Activated CD8-positive, alpha-beta memory T cell treated with anti-CD3 and anti-CD28 coated beads, Interleukin-2, amount 50 U/mL, for 1 hour (primary cell): Measurements from ENCODE around the gene SCYGR1.
"Not testable (repeated sequence)": the region's sequence is repeated elsewhere in the genome, so short reads cannot be mapped to it uniquely, and the experiment has no call there.

ENCODE experiments used
- DNase-seq: peaks from one replicate; pipeline ENCODE4 v3.0.0-alpha.2; 2020; ENCODE audit errors: extremely low read depth

The SCYGR1 gene

GRCh38 chr2:227402959-227403358, 15.2 kb upstream of the SCYGR1 start:
- no peak for DNase-seq

DNA sequence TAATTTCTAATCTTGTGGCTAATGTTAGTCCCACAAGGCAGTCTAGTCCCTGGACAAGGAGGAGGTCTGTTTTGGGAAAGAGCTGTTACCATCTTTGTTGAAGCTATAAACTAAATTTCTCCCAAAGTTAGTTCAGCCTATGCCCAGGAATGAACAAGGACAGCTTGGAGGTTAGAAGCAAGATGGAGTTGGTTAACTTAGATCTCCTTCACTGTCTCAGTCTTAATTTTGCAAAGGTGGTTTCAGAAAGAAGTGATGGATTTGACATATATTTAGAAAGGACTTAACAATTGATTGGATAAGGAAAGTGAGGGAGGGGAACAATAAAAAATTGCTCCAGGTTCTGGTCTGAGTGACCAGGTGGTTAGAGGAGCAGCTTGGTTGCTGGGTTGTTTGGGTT, 14.6 kb upstream of the SCYGR1 start:
- no peak for DNase-seq

DNA sequence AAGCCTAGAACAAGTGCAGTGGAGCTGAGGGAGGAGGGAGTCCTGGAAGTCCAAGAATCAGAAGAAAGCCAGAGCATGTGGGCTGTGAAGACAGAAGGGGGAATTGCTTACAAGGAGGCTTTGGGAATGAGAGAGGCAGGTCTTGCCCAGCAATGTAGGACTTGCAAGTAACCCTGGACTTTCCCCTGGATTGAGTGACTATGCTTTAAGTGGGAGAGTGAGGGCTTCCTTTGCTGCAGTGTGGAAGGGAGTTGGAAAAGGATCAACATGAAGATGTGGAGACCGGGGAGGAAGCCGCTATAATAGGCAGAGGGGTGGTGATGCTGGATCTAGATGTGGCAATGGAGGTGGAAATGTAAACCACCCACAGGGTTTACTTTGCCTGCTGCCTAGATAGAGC, 13.8 kb upstream of the SCYGR1 start:
- DNase-seq: no peak

DNA sequence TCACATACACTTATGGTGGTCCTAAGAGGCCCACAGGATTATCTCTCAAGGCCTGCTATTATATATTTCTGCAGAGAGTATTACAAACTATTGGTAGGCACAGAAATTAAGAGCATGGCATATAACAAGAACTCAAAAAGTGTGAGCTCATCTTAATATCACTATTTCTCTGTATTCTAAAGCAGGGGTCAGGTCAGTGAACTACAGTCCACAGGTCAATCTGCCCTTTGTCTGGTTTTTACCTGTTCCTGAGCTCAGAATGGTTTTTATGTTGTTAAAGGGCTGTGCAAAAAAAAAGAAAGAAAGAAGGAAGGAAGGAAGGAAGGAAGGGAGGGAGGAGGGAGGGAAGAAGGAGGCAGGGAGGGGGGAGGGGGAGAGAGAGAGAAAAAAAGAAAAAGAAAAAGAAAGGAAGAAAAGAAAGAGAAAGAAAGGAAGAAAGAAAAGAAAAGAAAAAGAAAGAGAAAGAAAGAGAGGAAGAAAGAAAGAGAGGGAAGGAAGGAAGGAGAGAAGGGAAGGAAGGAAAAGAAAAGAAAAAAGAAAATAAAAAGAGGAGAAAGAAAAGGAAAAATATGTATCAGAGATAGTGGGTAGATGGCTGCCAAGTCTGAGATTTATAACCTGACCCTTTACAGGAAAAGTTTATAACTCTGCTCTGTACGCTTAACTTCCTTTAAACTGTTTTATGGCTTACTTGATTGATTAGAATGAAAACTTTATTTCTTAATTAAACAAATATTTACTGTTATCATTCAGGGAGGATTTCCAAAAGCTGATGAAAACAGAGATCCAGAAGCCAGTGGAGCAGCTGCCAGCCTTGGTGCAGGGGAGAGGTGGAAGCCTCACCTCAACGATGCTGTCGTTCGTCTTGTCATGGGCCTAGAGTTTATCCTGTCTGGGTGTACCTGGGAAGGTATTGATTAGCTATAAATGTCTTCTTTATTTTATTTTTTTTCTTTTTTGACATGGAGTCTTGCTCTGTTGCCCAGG, 11.2 kb upstream of the SCYGR1 start:
- DNase-seq: no peak

- no peak for DNase-seq
These were observed 9.8 kb upstream of the SCYGR1 start for GRCh38 chr2:227397562-227397961.

- DNase-seq: no peak
These were observed 7.8 kb upstream of the SCYGR1 start for GRCh38 chr2:227395556-227395955.

DNA sequence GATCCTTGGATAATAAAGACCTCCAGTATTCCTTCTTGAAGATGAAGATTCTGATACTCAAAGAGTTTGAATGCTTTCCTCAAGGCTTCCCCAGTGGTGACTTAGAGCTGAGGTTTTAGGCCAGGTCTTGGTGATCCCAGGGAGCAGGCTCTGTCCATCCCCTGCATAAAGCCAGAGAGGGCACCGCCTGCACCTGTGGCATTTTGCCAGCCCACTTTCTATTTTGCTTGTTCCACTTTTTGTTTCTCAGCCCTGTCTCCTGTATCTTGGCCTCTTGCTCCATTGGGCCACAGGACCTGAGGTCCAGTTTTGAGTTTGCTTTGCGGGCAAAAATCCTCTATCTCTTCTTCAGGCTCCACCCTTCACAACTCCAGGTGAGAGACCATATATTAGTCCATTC, 6.7 kb upstream of the SCYGR1 start:
- DNase-seq: no peak

DNA sequence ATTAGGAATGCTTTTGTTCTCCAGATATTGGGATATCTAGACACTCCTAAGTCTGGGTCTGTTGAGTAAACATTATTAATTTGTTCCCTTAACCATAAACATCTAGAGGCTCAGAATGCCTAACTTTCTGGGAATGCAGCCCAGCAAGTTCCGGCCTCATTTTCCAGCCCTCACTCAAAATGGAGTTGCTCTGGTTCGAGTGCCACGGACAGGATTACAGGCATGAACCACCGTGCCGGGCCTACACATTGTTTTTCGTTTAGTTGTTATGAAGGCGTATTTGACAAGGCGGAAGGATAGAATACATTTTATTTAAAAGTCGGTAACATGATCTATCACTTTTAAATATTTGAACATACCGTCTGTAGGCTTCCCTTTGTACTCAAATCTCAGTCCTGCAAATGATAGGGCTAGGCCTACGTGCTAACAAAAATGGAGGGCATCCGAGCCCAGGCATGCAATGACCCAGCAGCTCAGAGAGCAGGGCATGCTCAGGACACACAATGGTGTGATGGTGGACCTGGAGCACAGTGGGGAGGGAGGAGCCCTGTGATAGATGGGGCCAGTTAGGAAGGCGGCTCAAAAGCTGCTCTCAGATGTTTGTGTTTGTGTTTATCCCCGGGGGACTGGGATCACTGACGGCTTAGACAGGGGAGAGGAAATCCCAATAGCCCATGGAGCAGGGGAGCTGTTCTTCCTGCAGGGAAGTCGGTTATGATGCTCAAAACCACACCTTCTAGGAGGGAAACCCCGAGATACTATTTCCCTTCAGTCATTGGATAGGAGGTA, 2.9 kb upstream of the SCYGR1 start:
- DNase-seq: no peak

DNA sequence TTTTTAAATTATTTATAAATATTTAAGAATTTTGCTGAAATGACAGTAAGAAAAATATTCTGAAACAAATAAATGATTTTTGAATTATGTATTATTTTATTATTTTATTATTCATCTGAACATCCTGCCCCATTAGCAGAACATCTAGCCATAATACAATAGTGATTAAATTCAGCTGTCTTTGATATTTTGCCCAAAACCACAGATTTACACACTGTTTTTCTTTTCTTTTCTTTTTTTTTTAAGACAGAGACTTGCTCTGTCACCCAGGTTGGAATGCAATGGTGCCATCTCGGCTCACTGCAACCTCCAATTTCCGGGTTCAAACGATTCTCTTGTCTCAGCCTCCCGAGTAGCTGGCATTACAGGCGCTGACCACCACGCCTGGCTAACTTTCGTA, 1.9 kb upstream of the SCYGR1 start:
- DNase-seq: no peak

- no peak for DNase-seq
These were observed 1.5 kb upstream of the SCYGR1 start for GRCh38 chr2:227389231-227389630.

GRCh38 chr2:227388537-227389011, 825 bp upstream of the SCYGR1 start:
- no peak for DNase-seq

DNA sequence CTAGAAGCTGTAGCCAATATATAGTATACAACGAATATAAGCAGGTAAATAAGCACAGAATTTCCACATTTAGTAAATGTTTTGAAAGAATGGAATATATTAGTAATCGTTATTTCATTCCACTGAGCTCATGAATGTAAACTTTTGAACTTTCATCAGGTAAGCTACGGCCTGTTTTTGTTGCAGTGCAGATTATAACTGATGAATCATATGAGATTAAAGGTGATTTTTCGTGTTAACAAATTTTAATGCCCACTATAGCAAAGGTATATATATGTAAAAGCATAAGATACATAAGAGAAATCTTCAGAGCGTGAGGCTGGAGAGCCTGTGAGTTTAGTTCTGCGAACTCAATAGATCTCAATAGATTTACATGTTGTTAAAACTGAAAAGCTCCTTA, 1.1 kb downstream of the SCYGR1 start:
- DNase-seq: no peak

GRCh38 chr2:227383686-227384085, 4.1 kb downstream of the SCYGR1 start:
- DNase-seq: no peak

GRCh38 chr2:227382241-227382835, 5.4 kb downstream of the SCYGR1 start:
- DNase-seq: not testable (repeated sequence)

DNA sequence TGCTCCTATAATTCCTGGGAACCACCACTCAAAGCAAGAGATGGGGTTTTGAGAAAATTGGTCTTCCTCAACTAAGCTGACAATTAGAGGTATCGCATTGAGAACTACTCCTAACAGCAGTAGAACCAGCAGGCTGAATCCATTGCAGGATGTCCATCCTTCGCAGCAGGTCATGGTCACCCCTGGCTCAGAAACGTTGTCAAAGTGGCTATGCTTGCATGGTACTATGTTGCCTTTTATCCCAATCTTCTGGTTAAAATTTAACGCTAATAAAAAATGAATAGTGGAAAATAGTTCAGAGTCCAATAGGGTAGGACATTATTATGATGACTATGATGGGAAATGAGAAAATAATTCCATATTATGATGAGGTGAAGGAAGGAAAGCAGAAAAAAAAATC, 8.7 kb downstream of the SCYGR1 start, which contains the start of gene TM4SF20:
TM4SF20 (minus strand) TSS at position 212 of the 400 bp plus-strand sequence; CDS start at position 174, 38 bp downstream.
- no peak for DNase-seq

DNA sequence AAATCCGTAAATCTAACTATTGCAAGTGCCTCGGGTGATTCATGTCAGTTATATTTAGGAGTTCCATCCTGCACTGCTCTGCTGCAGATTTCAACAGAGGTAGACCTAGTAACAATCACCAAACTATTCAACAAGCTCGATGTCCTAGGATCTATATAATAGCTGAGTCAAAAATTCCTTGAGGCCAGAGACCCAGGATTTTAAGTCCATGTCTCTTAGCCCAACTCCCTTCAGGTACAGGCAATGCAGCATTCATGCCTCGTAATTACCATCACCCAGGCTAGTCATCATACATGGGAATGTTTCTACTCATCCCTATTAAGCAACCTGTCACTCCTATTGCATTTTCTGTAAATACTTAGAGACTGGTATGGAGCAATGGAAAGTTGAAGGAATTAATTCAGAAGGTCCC, 9.4 kb downstream of the SCYGR1 start:
- no peak for DNase-seq

DNA sequence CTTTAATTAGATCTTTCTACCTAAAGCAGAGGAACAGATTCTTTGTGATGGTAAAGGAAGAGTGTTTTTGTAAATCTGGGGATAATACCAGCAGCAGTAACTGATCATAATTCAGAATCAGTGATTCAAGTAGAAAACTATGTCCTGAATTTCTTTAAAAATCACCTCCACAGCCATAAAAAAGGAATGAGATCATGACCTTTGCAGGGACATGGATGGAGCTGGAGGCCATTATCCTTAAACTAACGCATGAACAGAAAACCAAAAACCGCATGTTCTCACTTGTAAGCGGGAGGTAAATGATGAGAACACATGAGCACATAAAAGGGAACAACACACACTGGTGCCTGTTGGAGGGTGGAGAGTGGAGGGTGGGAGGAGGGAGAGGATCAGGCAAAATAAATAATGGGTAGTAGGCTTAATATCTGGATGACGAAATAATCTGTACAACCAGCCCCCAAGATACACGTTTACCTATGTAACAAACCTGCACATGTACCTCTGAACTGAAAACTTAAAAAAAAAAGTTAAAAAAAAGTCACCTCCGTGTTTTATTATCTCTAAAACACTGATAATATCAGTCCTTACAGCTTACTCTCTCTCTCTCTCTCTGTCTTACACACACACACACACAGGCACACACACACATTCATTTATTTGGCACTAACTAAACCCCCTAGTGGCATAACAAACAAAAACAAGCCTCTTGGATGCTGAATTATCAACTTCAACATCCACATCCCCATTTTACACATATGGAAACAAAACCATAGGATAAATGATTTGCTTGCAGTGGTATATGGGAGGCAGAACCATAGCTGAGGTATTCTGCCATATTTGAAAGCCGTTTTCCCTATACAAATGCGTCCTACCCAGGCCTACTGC, 10.0 kb downstream of the SCYGR1 start:
- DNase-seq: no peak

- no peak for DNase-seq
These were observed 10.9 kb downstream of the SCYGR1 start for GRCh38 chr2:227376656-227377396.

DNA sequence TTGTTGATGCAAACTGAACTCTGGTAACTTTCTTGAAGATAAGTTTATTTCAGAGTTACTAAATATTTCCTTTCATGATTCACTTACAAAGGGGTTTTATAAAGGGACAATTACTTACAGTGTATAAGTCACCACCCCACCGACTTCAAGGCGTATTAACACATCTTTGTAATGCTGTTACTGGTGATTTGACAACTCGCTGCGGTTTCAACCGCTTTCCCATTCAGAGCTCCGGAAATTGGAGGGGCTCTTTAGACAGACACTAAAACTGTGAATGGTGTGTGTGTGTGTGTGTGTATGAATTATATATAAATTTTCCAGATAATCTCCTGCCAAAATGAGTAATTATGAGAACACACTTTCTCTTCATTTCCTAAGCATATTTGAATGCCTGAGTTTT, 13.6 kb downstream of the SCYGR1 start:
- DNase-seq: no peak

DNA sequence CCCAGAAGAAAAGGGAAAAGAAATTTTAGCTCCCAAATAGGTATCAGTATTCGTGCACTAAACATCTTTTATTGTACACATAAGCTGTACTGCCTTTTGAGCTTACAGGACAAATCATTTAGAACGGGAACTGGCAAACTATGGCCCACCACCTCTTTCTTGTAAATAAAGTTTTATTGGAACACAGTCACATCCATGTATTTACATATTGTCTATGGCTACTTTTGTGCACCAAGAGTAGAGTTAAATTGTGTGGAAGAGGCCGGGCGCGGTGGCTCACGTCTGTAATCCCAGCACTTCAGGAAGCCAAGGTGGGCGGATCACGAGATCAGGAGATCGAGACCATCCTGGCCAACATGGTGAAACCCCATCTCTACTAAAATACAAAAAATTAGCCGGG, 14.4 kb downstream of the SCYGR1 start:
- DNase-seq: no peak
